HG02588 (cell line): ENCODE data around the gene MYRIP.
A peak's percentile ranks its signal among the peaks of the same experiment; 100 is the strongest.
"Not testable (repeated sequence)": the region's sequence is repeated elsewhere in the genome, so short reads cannot be mapped to it uniquely, and the experiment has no call there.

Source experiments
- ATAC-seq: cut with Tn5 transposase; IDR thresholded peaks from one replicate; pipeline ENCODE4 v1.9.1; 2021; ENCODE audit warnings: mild to moderate bottlenecking, moderate library complexity; ENCODE audit not compliant: unreplicated experiment

Gene MYRIP

DNA sequence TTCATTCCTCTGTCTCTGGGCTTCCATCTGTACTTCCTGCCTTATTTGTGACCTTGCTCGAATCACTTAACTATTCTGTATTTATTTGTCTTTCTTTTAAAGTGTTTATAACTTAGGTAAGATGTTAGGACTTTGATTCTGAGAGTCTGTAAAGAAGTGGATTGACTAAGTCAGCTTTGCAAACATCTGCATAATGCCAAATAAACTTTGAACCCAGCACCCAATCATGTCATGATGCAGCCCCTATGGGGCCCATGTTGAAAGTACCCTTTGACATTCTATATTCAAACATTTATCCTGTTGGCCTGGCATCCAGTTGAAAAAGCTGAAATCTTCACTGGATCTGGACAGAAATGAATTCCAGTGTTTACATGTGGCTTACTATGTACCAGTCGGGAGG lies 3.8 kb upstream of the MYRIP start:
- no peak for ATAC-seq

DNA sequence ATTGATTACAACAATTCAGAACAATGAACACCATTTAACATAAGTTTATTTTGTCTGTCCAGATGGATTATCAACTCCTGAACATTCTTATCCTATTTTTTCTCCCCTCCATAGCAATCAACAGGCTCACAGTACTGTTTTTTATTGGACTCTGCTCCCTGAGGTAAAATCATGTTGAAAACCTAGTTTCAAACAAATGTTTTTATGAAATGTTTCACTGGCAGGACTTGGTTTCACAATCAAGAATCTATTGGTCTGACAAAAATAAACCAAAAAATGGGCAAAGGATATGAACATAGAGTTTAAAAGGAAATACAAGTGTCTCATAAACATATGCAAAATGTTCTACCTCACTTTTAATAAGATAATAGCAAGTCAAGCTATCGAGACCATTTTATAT lies 2.6 kb upstream of the MYRIP start:
- no peak for ATAC-seq

DNA sequence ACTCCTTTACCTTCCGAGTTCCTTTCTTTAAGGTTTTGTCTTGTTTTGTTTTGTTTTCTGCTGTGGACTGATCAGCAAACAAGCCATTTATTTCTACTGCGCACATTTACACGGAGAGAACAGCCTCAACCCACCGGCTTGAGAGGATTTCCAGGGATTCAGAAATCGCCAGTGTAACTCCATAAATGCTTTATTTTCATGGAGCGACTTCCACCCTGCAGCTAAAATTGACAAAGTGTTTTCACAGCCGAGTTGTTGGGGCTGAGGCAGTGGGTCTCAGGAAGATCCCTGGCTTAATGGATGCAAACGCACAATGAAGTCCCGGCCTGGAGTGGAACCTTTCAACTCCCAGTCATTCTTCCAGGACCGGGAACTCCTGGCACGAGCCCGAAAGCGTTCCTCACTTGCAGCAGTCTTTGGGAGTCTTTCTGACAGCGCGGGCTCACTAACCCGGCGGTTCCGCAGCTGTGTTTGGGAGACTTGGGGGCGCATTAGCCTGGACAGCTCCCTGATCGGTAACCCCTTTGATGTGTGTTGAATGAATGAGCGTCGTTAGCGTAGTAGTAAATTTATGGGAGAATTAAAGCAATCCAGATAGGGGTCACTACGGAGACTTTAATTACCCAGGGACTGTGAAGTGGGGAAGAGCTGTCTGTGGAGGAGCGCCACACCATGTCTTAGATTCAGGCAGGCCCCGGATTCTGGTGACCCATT lies 785 bp upstream of the MYRIP start:
- ATAC-seq, result no peak

DNA sequence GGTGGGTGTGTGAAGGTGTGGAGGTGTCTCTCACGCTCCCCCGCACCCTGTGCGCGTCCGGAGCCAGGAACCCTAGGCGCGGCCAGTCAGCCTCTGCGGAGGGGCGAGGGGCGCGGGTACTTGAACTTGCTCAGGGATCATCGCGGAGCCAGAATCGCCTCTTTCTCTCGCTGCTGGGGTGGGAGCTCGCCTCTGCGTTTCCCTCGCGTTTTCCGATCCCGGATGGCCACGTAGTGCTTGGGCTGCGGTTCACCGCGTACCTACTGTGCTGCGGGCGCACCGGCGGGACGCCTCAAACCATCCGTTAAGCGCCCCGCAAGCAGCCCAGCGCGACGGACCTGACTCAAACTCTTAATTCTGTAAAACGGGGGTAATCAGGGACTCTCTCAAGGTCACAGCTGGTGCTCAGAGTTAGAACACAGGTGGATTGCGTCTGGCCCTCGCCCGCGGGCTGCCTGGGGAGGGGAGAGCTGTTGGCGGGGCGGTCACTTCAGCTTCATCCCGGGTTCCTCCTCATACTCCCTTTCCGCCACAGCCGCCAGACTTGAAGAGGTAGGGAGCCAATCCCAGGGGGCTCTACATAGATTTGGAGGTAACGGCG lies 686 bp downstream of the MYRIP start:
- ATAC-seq, result peak; percentile 16

DNA sequence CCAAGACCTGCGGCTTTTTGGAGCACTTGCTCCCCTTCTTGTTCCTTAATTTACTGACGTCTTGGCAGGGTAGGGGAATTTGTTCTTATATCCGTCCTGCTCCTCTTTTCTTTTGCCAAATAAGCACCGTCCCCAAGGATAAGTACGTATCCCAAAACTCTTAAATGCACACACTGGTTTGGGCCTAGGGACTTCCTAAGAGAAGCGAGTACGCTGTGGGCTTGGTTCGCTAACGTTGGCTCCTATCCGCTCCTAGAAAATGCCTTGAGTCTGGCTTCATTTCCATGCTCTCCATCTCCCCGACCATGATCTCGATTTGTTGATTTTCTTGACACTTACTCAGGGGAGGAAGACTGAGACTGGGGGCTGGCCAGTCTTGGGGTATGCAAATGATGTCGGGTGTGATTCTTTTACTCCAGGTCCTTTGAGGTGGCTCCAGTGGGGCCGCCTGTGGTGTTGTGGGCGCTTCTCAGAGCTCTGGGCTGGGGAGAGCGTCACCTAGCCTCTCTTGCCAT lies 1.3 kb downstream of the MYRIP start:
- no peak for ATAC-seq

DNA sequence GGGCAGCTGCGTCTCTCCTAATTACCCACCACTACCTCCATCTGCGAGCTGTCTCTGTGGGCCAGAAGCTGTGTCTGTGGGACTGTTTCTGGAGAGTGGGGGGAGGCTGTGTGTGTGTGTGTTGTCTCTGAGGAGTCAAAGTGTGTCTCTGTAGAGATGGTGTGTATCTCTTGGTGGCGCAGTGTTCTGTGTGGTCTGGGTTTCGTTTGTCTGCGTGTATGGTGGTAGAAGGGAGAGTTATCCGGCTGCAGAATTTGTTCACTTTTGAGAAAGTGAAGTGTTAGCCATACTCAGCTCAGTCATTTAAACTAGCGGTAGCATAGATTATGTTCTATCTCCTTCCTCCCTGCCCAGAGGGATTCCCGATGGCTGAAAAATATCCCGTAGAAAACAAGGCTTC lies 2.2 kb downstream of the MYRIP start:
- ATAC-seq, result no peak

DNA sequence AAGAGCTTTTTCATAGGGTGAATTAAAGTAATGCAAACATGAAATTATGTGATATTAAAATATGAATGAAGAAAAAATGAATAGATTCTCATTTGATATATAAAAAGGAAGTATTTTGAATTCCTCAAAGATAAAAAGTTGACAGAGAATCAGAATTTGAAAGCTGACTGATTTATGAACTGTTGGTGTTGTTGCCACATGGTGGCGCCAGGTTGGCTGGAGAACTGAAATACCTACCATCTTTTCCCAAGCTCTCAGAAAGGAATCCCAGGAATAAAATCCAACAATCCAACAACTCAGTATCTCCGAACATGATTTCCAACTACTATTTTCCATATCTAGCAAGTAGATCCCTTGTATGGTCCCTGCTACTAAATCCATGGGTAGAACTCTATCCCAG lies 3.1 kb downstream of the MYRIP start:
- ATAC-seq, result no peak

DNA sequence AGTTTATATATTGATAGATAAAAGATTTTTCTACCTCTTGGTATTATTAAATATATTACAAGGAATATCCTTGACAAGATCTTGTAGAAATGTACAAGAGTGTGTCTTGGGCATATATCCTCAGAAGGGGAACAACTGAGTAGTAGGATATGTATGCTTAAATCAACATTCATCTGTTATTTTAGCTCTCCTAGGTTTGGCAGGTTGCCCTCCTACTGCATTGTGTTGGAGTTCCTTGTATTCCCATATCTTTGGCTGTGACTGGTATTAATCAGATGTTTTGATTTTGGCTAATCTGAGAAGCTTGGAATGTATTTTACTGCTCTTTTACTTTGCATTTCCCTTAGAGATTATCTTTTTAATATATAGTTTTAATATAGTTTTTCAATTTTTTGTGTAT lies 4.6 kb downstream of the MYRIP start:
- no peak for ATAC-seq

DNA sequence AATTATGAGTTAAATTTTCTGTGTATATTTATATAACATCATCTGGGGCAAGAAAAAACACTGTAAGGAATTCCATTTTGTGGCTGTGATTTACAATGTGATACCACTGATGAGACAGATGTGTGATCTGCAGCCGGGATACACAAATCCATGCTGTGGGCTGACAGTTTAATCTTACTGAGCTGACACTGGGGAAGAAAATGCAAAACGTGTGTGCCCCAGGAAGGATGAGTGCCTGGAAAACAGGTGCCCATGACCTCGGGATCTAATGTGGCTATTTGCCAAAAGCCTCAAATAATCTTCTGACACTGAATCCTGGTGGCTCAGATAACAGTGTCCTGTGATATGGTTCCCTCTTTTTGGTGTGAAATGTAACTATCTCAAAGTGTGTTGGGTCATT lies 10.5 kb downstream of the MYRIP start:
- no peak for ATAC-seq

DNA sequence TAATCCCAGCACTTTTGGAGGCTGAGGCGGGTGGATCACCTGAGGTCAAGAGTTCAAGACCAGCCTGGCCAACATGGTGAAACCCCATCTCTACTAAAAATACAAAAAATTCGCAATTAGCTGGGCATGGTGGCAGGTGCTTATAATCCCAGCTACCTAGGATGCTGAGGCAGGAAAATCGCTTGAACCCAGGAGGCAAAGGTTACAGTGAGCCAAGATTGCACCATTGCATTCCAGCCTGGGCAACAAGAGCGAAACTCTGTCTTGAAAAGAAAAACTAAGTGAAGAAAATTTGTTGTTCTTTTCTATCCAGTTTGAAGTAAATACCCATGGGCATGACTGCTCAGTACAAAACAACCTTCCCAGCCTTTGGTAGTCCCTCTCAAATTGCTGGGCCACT lies 24.4 kb downstream of the MYRIP start:
- not testable (repeated sequence) for ATAC-seq

DNA sequence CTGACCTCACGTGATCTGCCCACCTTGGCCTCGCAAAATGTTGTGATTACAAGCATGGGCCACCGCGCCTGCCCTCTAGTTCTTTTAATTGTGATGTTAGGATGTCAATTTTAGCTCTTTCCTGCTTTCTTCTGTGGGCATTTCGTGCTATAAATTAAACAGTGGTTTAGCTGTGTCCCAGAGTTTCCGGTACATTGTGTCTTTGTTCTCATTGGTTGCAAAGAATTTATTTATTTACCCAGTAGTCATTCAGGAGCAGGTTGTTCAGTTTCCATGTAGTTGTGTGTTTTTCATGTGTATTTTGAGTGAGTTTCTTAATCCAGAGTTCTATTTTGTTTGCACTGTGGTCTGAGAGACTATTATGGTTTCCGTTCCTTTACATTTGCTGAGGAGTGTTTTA lies 30.1 kb downstream of the MYRIP start:
- ATAC-seq, result no peak

DNA sequence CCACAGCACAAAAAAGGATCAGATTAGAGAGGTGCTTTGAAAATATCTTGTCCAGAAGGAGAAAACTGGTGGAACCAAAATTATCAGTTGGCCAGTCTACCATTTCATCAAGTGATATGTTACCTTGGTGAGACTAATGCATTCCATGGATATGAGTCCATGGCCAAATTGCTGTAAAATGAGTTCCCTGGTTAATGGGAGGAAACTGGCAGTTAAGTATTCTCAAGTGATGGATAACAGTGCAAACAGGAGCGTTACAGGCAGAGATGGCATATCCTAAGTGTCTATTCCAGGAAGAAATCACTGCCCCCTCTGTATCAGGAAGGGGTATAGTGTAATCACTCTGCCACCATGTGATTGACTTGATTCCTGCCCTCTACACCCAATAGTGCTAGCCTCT lies 34.0 kb downstream of the MYRIP start:
- no peak for ATAC-seq

DNA sequence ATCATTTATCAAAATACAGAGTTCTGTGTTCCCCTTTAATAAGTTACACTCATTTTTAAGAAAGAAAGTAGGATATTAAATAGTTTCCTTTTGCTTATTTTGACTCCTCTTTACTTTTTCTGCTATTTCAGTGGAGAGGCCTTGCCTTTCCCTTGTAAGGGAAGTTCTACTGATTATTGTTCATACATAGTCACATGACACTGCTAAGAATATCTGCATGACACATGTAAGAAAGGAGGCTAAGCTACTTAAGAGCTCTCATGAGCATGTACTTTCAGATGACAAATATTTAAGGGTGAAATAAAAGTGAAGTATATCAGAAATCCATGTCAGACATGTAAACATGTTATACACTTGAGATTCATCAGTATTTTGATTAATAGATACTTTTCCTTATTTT lies 39.0 kb downstream of the MYRIP start:
- ATAC-seq, result no peak

DNA sequence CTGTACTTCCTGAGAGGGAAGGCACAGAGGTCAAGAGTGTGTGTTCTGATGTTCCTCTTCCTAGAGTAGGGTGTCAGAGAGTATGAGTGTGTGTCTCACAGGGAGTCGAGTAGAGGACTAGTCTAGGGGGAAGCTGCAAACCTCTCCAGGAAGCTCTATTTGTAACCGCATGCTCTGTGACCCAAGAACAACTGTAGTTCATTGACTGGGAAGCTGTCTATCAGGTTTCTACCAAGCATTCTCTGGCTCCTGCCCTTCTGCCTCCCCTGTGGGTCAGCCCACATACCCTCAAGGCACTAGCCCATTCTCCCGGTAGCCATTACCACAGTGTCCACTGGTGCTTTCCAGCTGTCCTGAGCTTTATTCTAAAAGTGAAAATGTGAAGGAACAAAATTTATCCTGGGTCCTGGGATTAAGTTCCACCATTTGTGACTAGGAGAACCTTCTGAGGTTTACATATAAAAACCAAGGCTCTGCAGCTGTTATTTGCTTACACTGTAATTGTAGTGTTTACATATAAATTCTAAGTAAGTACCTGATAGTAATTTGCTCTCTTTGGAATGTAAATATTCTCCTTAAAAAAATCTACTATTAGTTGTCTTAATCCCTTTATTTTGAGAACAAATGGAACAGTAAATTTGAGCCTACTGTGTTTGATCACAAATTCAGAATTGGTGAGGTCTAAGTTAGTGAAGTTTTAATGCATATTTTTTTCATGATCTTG lies 40.7 kb downstream of the MYRIP start:
- ATAC-seq, result peak; percentile 61

DNA sequence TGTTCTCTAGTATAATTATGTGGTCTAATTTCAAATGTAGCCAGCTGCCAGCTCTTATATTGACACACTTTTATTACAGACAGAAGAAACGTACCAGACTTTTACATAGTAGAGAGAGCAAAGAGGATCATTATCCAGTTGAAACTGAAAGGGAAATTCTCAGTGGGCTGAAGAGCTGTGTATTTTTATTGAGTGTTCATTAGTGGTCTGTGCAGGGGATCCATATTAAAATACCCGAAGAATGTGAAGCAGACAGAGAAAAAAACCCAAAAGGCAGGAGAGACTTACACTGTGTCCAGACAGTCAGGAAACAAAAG lies 41.3 kb downstream of the MYRIP start:
- ATAC-seq, result no peak

DNA sequence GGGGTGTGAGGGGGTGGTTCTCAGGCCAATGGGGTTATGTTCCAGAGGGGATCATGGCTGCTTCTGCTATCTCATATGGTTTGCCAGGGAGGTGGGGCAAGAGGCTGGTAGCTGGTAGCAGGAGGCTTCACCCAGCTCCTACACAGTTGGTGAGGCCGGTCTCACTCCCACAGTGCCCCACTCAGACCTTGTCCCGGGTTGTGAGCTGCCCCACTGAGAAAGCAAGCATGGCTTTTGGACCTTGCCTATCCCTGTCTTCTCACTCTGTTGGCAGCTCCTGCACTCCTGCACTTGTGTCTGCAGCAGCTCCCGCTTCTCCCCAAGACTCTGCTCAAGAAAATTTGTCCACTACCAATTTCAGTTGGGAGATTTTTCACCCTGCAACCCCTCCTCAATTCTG lies 46.1 kb downstream of the MYRIP start:
- no peak for ATAC-seq

DNA sequence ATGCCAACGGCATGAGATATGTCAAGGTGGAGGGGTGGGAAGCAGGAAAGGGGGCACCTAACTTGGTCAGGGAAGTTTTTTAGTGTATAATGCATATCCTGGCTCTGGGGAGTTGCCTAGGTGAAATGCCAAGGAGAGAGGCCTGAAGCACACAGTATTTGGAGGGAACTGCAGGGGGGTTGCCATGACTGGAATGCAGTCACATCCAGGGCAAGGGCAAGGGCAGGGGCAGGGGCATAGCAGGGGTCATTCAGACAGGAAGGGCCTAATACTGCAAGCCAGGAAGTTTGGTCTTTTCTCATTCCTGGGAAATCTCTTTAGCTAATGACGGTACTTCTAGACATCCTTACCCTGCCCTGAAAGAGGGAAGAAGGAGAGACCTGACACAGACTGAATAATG lies 60.5 kb downstream of the MYRIP start:
- ATAC-seq, result no peak

DNA sequence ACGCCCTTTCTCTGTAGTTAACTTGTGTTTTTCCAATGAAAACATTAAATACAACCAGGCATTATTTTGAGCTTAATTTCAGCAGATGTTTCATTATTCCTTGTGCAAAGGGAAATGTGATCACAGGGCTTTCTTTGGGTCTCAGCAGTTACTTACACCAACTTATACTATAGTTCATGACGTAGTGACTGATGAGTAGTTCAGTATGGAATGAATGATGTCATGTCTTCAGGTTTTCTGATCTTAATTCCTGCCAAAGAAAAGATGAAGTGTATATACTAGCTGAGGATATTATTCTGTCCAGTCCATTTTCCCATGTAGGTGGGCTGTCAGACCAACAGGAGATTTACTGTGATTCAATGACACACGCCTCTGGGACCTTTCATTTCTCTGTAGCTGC lies 61.3 kb downstream of the MYRIP start:
- ATAC-seq, result no peak

DNA sequence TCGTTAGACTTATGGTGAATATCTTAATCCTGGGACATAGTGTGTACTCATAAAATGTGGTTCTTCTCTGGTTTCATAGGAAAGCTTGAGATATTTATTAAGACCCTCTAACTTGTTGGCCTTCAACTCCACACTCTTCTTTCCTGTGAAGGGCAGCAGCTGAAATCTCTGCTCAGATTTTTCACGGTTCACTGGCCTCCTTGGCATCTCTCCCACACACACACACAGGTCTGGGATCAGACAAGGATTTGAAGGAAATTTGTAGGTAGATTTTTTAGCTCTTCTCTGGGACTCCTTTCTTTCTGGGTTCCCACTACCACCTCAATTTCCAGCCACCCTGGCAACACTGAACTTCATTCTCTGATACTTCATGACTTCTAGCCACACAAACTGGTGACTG lies 70.2 kb downstream of the MYRIP start:
- ATAC-seq, result no peak

DNA sequence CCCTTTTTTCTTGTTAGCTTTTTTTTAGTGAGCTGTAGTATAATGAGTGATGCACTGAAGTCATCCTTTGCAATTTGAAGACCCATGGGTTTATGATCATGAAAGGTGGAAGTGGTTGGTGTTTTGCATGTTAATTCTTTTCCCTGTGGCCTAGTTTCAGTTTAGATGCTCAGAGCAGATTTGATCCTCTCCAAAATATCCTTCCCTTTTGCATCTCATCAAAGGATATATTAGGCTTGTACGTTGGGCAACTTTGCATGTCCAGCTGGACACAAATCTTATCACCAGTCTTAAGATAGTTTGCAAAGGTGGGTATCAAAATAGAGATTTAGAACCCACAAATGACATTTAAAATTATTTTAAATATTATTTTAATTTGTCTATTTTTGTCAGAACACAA lies 72.7 kb downstream of the MYRIP start:
- no peak for ATAC-seq

DNA sequence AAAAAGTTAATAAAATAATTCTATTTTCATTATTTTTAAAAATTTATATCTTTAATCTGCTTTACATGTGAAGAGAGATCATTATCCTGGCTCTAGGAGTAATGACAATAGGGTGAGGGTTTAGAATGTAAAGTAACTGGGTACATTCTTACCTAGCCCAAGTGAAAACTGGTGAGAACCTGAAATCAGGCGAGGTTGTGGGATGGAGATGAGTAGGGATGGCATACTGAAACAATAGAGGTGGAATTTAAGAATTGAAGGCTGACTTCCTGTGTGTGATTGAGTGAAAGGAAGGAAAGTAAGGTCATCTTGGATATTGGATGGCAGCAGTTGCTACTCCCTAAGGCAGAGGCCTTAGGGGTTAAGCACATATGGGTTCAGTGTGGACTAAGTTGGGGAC lies 82.7 kb downstream of the MYRIP start:
- ATAC-seq, result no peak

DNA sequence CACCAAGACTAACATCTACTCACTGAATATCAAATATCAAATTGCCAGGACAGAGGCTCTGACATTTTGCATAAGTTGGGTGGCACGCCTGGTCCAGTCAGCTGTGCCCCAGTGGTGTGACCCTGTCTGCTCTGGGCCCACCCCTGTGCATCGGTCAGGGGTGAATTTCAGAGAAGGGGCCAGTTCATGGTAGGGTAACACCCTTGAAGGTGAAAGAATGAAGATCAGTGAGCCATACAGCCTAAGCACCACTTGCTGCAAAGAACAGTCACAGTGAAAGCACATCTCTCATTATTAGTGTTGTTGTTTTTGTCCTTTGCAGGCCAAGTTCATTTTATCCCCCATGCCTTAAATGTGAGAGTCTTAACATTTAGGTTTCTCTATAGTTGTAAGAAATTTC lies 86.8 kb downstream of the MYRIP start:
- ATAC-seq, result peak; percentile 66
